SU-DHL-6 (cell line): Measurements from ENCODE around the gene FANK1.

Experiments used
- H2AFZ ChIP-seq: fragments of 200-600 bp; sonication (generic); 2 replicates; pipeline ENCODE4 v1.6.1; 2014; ENCODE audit warnings: low read depth, mild to moderate bottlenecking, moderate library complexity, mixed read lengths, antibody characterized with exemption, low read length; ENCODE audit not compliant: severe bottlenecking
- H3F3A ChIP-seq: fragments of 200-600 bp; shearing (Covaris generic); 2 replicates; pipeline ENCODE4 v1.6.0; 2016; ENCODE audit warnings: antibody characterized with exemption, mild to moderate bottlenecking; ENCODE audit not compliant: insufficient read depth
- H3K27ac ChIP-seq: fragments of 200-600 bp; sonication (generic); 2 replicates; pipeline ENCODE4 v1.5.1; 2016; ENCODE audit warnings: low read depth, mild to moderate bottlenecking, low read length, moderate library complexity, mixed read lengths
- H3K27me3 ChIP-seq: fragments of 200-600 bp; sonication (generic), shearing (Covaris generic); 2 replicates; pipeline ENCODE4 v1.6.0; 2014; ENCODE audit warnings: mild to moderate bottlenecking, low read length
- H3K36me3 ChIP-seq: fragments of 200-600 bp; sonication (generic); 2 replicates; pipeline ENCODE4 v1.6.1; 2014; ENCODE audit warnings: mild to moderate bottlenecking, low read length, mixed read lengths
- H3K4me2 ChIP-seq: fragments of 300-600, 200-600 bp; shearing (Covaris generic), sonication (generic); 2 replicates; pipeline ENCODE4 v1.6.0; 2014; ENCODE audit warnings: low read length, low read depth, mild to moderate bottlenecking; ENCODE audit not compliant: poor library complexity, severe bottlenecking
- H3K4me3 ChIP-seq: fragments of 200-600 bp; sonication (generic); 2 replicates; pipeline ENCODE4 v1.5.1; 2014; ENCODE audit warnings: antibody characterized with exemption, low read length, mild to moderate bottlenecking, mixed read lengths; ENCODE audit not compliant: insufficient read depth, poor library complexity, severe bottlenecking
- H3K79me2 ChIP-seq: fragments of 200-600 bp; sonication (generic); 2 replicates; pipeline ENCODE4 v1.6.1; 2014; ENCODE audit warnings: mild to moderate bottlenecking, low read length, moderate library complexity; ENCODE audit not compliant: insufficient read depth
- H3K9ac ChIP-seq: fragments of 200-600 bp; sonication (generic); 2 replicates; pipeline ENCODE4 v1.7.0; 2014; ENCODE audit warnings: mild to moderate bottlenecking, low read length
- H3K9me2 ChIP-seq: fragments of 200-600 bp; sonication (generic); replicated peaks from 2 replicates; pipeline ENCODE4 v1.6.1; 2014; ENCODE audit warnings: low read length; ENCODE audit not compliant: insufficient read depth
- H3K9me3 ChIP-seq: fragments of 200-600 bp; sonication (generic); 2 replicates; pipeline ENCODE4 v1.6.1; 2014; ENCODE audit warnings: low read length, mixed read lengths; ENCODE audit not compliant: insufficient read depth
- H4K20me1 ChIP-seq: fragments of 200-600 bp; sonication (generic); 2 replicates; pipeline ENCODE4 v1.6.1; 2014; ENCODE audit warnings: low read depth, mild to moderate bottlenecking, antibody characterized with exemption, low read length, moderate library complexity, mixed read lengths
- CTCF ChIP-seq: fragments of 200-600 bp; sonication (generic); IDR thresholded peaks from one replicate; pipeline ENCODE4 v1.5.1; 2017; ENCODE audit warnings: antibody characterized with exemption, mild to moderate bottlenecking, low read length, moderate library complexity; ENCODE audit not compliant: insufficient read depth, poor library complexity, severe bottlenecking
- EZH2phosphoT487 ChIP-seq: fragments of 200-600 bp; sonication (generic), shearing (Covaris generic); conservative IDR thresholded peaks from 2 replicates; pipeline ENCODE4 v1.6.1; 2018; ENCODE audit warnings: mild to moderate bottlenecking, antibody characterized with exemption, low read length, moderate library complexity, mixed read lengths

FANK1 gene

GRCh38 chr10:125933693-125934092 lies 37.3 kb downstream of the FANK1 start:
- Histone ChIP-seq H3K36me3 (no peaks in the 10 kb centered on the region), H3K9ac (no peak overlapping the region), H3K4me3 (no peak overlapping the region), H3K4me2 (no peak overlapping the region), H3K79me2 (no peaks in the 10 kb centered on the region), H3K27ac (no peak overlapping the region), H3K27me3 (no peaks in the 10 kb centered on the region), H3F3A (no peaks in the 10 kb centered on the region), H4K20me1 (no peaks in the 10 kb centered on the region), H3K9me3 (no peaks in the 10 kb centered on the region), H2AFZ (no peak overlapping the region), H3K9me2 (no peaks in the 10 kb centered on the region)
- TF ChIP-seq EZH2phosphoT487 = no peak
- TF ChIP-seq CTCF = no peak

GRCh38 chr10:125936331-125936730 lies 40.0 kb downstream of the FANK1 start:
- Histone ChIP-seq H3K4me2 (no peak overlapping the region), H3K9me3 (no peaks in the 10 kb centered on the region), H3K4me3 (no peak overlapping the region), H3K36me3 (no peaks in the 10 kb centered on the region), H3K9me2 (no peaks in the 10 kb centered on the region), H3K9ac (no peak overlapping the region), H3F3A (no peaks in the 10 kb centered on the region), H4K20me1 (no peaks in the 10 kb centered on the region), H3K27ac (no peak overlapping the region), H3K27me3 (no peaks in the 10 kb centered on the region), H2AFZ (no peak overlapping the region), H3K79me2 (no peaks in the 10 kb centered on the region)
- TF ChIP-seq EZH2phosphoT487 (no peak), CTCF (no peak)

GRCh38 chr10:125940515-125940914 lies 44.2 kb downstream of the FANK1 start:
- Histone ChIP-seq H3K9ac (no peak overlapping the region), H4K20me1 (no peaks in the 10 kb centered on the region), H3K9me2 (no peaks in the 10 kb centered on the region), H3K27me3 (peaks cover 3% of the 10 kb centered on the region; the same call in 1 of the 2 replicates), H2AFZ (no peak overlapping the region), H3K27ac (no peak overlapping the region), H3K36me3 (no peaks in the 10 kb centered on the region), H3F3A (no peaks in the 10 kb centered on the region), H3K4me3 (no peak overlapping the region), H3K79me2 (no peaks in the 10 kb centered on the region), H3K9me3 (no peaks in the 10 kb centered on the region), H3K4me2 (no peak overlapping the region)
- TF ChIP-seq EZH2phosphoT487 = no peak
- no peak for TF ChIP-seq CTCF

- Histone ChIP-seq H3K27me3 (no peaks in the 10 kb centered on the region), H3K79me2 (no peaks in the 10 kb centered on the region), H3K9me2 (no peaks in the 10 kb centered on the region), H3K36me3 (no peaks in the 10 kb centered on the region), H3F3A (no peaks in the 10 kb centered on the region), H2AFZ (no peak overlapping the region), H3K4me2 (no peak overlapping the region), H4K20me1 (no peaks in the 10 kb centered on the region), H3K9me3 (peaks cover 13% of the 10 kb centered on the region; the same call in 1 of the 2 replicates), H3K4me3 (no peak overlapping the region), H3K9ac (no peak overlapping the region), H3K27ac (no peak overlapping the region)
- no peak for TF ChIP-seq EZH2phosphoT487
- no peak for TF ChIP-seq CTCF
These were observed 54.9 kb downstream of the FANK1 start for GRCh38 chr10:125951290-125951689.
